ENCODE data around the gene USP38.

Gene USP38

GRCh38 chr4:143202824-143203223 lies 18.1 kb downstream of the USP38 start:
- DNase-seq (ENCODE audit: extremely low spot score), result no peak
- CTCF ChIA-PET, result interaction anchor here (1.0 kb wide), 2 partner anchors 11 to 282 kb away, joined by 3 read pairs; no protein-coding TSS in a partner anchor
- POLR2A ChIA-PET, result interaction anchor here (1.0 kb wide), 1 partner anchor 18 kb away, joined by 3 read pairs; the partner anchor contains the start of gene USP38
- TF ChIP-seq NFRKB (IDR thresholded peaks at IDR 0.05) (no peak), L3MBTL2 (conservative IDR thresholded peaks at IDR 0.05) (no peak), SP1 (IDR thresholded peaks at IDR 0.05) (no peak), ZNF384 (IDR thresholded peaks at IDR 0.05) (no peak), PKNOX1 (IDR thresholded peaks at IDR 0.05) (no peak), CTBP1 (IDR thresholded peaks at IDR 0.05; ENCODE audit: borderline replicate concordance) (no peak), FOXK2 (IDR thresholded peaks at IDR 0.05) (no peak)

GRCh38 chr4:143203577-143203976 lies 18.9 kb downstream of the USP38 start:
- no peak for DNase-seq (ENCODE audit: extremely low spot score)
- ChIA-PET CTCF (no interaction called here), POLR2A (no interaction called here)
- no peak for TF ChIP-seq FOXM1 (IDR thresholded peaks at IDR 0.05; ENCODE audit: borderline replicate concordance)
- TF ChIP-seq LEF1 (IDR thresholded peaks at IDR 0.05; ENCODE audit: borderline replicate concordance), result no peak
- TF ChIP-seq SP1 (IDR thresholded peaks at IDR 0.05), result no peak

GRCh38 chr4:143207555-143207954 lies 22.8 kb downstream of the USP38 start:
- no peak for TF ChIP-seq L3MBTL2 (conservative IDR thresholded peaks at IDR 0.05)
- no peak for TF ChIP-seq CTBP1 (IDR thresholded peaks at IDR 0.05; ENCODE audit: borderline replicate concordance)
- TF ChIP-seq ARNT (IDR thresholded peaks at IDR 0.05), result no peak
- TF ChIP-seq FOXM1 (IDR thresholded peaks at IDR 0.05; ENCODE audit: borderline replicate concordance), result no peak
- no peak for TF ChIP-seq ELF4 (IDR thresholded peaks at IDR 0.05)
- no peak for TF ChIP-seq SUZ12 (IDR thresholded peaks at IDR 0.05)
- no peak for TF ChIP-seq NFRKB (IDR thresholded peaks at IDR 0.05)
- no peak for TF ChIP-seq SP1 (IDR thresholded peaks at IDR 0.05)
- TF ChIP-seq LEF1 (IDR thresholded peaks at IDR 0.05; ENCODE audit: borderline replicate concordance), result no peak
- no peak for TF ChIP-seq PKNOX1 (IDR thresholded peaks at IDR 0.05)
- no peak for TF ChIP-seq HDGF (IDR thresholded peaks at IDR 0.05; ENCODE audit: borderline replicate concordance)
- TF ChIP-seq FOXA1 (IDR thresholded peaks at IDR 0.05), result no peak
- no peak for TF ChIP-seq TARDBP (IDR thresholded peaks at IDR 0.05)
- TF ChIP-seq BHLHE40 (IDR thresholded peaks at IDR 0.05; ENCODE audit: borderline replicate concordance), result no peak
- ChIA-PET POLR2A (no interaction called here), CTCF (interaction anchor here (0.6 to 1.3 kb wide), 2 partner anchors 9 to 337 kb away, joined by 3 to 4 read pairs; no protein-coding TSS in a partner anchor)
- DNase-seq (ENCODE audit: extremely low spot score), result no peak

GRCh38 chr4:143212566-143212965 lies 27.8 kb downstream of the USP38 start:
- DNase-seq (ENCODE audit: extremely low spot score), result no peak
- TF ChIP-seq ARNT (IDR thresholded peaks at IDR 0.05) (no peak), HDGF (IDR thresholded peaks at IDR 0.05; ENCODE audit: borderline replicate concordance) (no peak), ELF4 (IDR thresholded peaks at IDR 0.05) (no peak), FOXA1 (IDR thresholded peaks at IDR 0.05) (no peak), LEF1 (IDR thresholded peaks at IDR 0.05; ENCODE audit: borderline replicate concordance) (no peak), SUZ12 (IDR thresholded peaks at IDR 0.05) (no peak), L3MBTL2 (conservative IDR thresholded peaks at IDR 0.05) (no peak), TARDBP (IDR thresholded peaks at IDR 0.05) (no peak), PKNOX1 (IDR thresholded peaks at IDR 0.05) (no peak), SP1 (IDR thresholded peaks at IDR 0.05) (no peak), BHLHE40 (IDR thresholded peaks at IDR 0.05; ENCODE audit: borderline replicate concordance) (no peak), FOXK2 (IDR thresholded peaks at IDR 0.05) (no peak), ZNF384 (IDR thresholded peaks at IDR 0.05) (no peak), NFRKB (IDR thresholded peaks at IDR 0.05) (no peak), FOXM1 (IDR thresholded peaks at IDR 0.05; ENCODE audit: borderline replicate concordance) (no peak), CTBP1 (IDR thresholded peaks at IDR 0.05; ENCODE audit: borderline replicate concordance) (no peak)
- POLR2A ChIA-PET, result no interaction called here
- CTCF ChIA-PET, result no interaction called here

- ChIA-PET CTCF (no interaction called here), POLR2A (no interaction called here)
- TF ChIP-seq ARNT (IDR thresholded peaks at IDR 0.05), result no peak
- TF ChIP-seq PKNOX1 (IDR thresholded peaks at IDR 0.05), result no peak
- TF ChIP-seq SUZ12 (IDR thresholded peaks at IDR 0.05), result no peak
- TF ChIP-seq BHLHE40 (IDR thresholded peaks at IDR 0.05; ENCODE audit: borderline replicate concordance), result no peak
- TF ChIP-seq FOXM1 (IDR thresholded peaks at IDR 0.05; ENCODE audit: borderline replicate concordance), result no peak
- no peak for TF ChIP-seq SP1 (IDR thresholded peaks at IDR 0.05)
- TF ChIP-seq ELF4 (IDR thresholded peaks at IDR 0.05), result no peak
- TF ChIP-seq LEF1 (IDR thresholded peaks at IDR 0.05; ENCODE audit: borderline replicate concordance), result no peak
- TF ChIP-seq L3MBTL2 (conservative IDR thresholded peaks at IDR 0.05), result no peak
- no peak for TF ChIP-seq FOXK2 (IDR thresholded peaks at IDR 0.05)
- no peak for TF ChIP-seq TARDBP (IDR thresholded peaks at IDR 0.05)
- no peak for DNase-seq (ENCODE audit: extremely low spot score)
Measured at GRCh38 chr4:143215873-143216272, 31.2 kb downstream of the USP38 start.

- POLR2A ChIA-PET, result no interaction called here
- no peak for TF ChIP-seq FOXK2 (IDR thresholded peaks at IDR 0.05)
- no peak for TF ChIP-seq FOXM1 (IDR thresholded peaks at IDR 0.05; ENCODE audit: borderline replicate concordance)
- no peak for TF ChIP-seq SP1 (IDR thresholded peaks at IDR 0.05)
- no peak for TF ChIP-seq ELF4 (IDR thresholded peaks at IDR 0.05)
- no peak for TF ChIP-seq TARDBP (IDR thresholded peaks at IDR 0.05)
- TF ChIP-seq FOXA1 (IDR thresholded peaks at IDR 0.05), result no peak
- no peak for TF ChIP-seq CTBP1 (IDR thresholded peaks at IDR 0.05; ENCODE audit: borderline replicate concordance)
- no peak for TF ChIP-seq BHLHE40 (IDR thresholded peaks at IDR 0.05; ENCODE audit: borderline replicate concordance)
- TF ChIP-seq LEF1 (IDR thresholded peaks at IDR 0.05; ENCODE audit: borderline replicate concordance), result no peak
- no peak for TF ChIP-seq L3MBTL2 (conservative IDR thresholded peaks at IDR 0.05)
- no peak for TF ChIP-seq PKNOX1 (IDR thresholded peaks at IDR 0.05)
- TF ChIP-seq HDGF (IDR thresholded peaks at IDR 0.05; ENCODE audit: borderline replicate concordance), result no peak
- TF ChIP-seq ZNF384 (IDR thresholded peaks at IDR 0.05), result no peak
- no peak for TF ChIP-seq NFRKB (IDR thresholded peaks at IDR 0.05)
- TF ChIP-seq ARNT (IDR thresholded peaks at IDR 0.05), result no peak
- TF ChIP-seq SUZ12 (IDR thresholded peaks at IDR 0.05), result no peak
- no peak for DNase-seq (ENCODE audit: extremely low spot score)
- CTCF ChIA-PET, result no interaction called here
Measured at GRCh38 chr4:143224255-143224654, 39.5 kb downstream of the USP38 start.
